Stimulated activated CD4-positive, alpha-beta T cell treated with anti-CD3 and anti-CD28 coated beads, Interleukin-12 subunit alpha, Interleukin-12 subunit beta, amount 100 ng/mL, for 48 hours (primary cell): ENCODE results near the gene SMAD5.
A peak's percentile ranks its signal among the peaks of the same experiment; 100 is the strongest.

ENCODE experiments used
- DNase-seq, 3 donors: peaks; one replicate each; pipeline ENCODE4 v3.0.0-alpha.2; 2020; ENCODE audit warnings: low read depth in 2 of 3, low spot score in 1 of 3

SMAD5 gene

GRCh38 chr5:136194576-136194975 is 61.9 kb downstream of the SMAD5 start:
- DNase-seq, result no peak

GRCh38 chr5:136195971-136196820 is 63.6 kb downstream of the SMAD5 start:
- no peak for DNase-seq

GRCh38 chr5:136197462-136198142 is 65.0 kb downstream of the SMAD5 start:
- no peak for DNase-seq

- no peak for DNase-seq
Measured at GRCh38 chr5:136198453-136198852, 65.8 kb downstream of the SMAD5 start.

GRCh38 chr5:136199408-136199807 is 66.8 kb downstream of the SMAD5 start:
- DNase-seq, result no peak

GRCh38 chr5:136200130-136200529 is 67.5 kb downstream of the SMAD5 start:
- no peak for DNase-seq

- no peak for DNase-seq
Measured at GRCh38 chr5:136200761-136201160, 68.1 kb downstream of the SMAD5 start.

GRCh38 chr5:136201870-136202269 is 69.2 kb downstream of the SMAD5 start:
- no peak for DNase-seq

GRCh38 chr5:136202469-136203205 is 70.0 kb downstream of the SMAD5 start:
- DNase-seq, result no peak

- DNase-seq, result no peak
Measured at GRCh38 chr5:136203303-136203922, 70.8 kb downstream of the SMAD5 start.

GRCh38 chr5:136205061-136205702 is 72.5 kb downstream of the SMAD5 start:
- DNase-seq, result no peak

- DNase-seq, result no peak
Measured at GRCh38 chr5:136205941-136206340, 73.3 kb downstream of the SMAD5 start.

GRCh38 chr5:136206361-136206760 is 73.7 kb downstream of the SMAD5 start:
- no peak for DNase-seq

GRCh38 chr5:136207631-136208030 is 75.0 kb downstream of the SMAD5 start:
- DNase-seq, result no peak

GRCh38 chr5:136208916-136209315 is 76.3 kb downstream of the SMAD5 start:
- no peak for DNase-seq

GRCh38 chr5:136209346-136209910 is 76.8 kb downstream of the SMAD5 start:
- no peak for DNase-seq

GRCh38 chr5:136210259-136210658 is 77.6 kb downstream of the SMAD5 start:
- no peak for DNase-seq

GRCh38 chr5:136211282-136212040 is 78.8 kb downstream of the SMAD5 start:
- DNase-seq, result no peak

GRCh38 chr5:136212252-136212721 is 79.6 kb downstream of the SMAD5 start:
- peak; percentile 11 to 30 (median 26) for DNase-seq
